Subcutaneous adipose tissue (tissue), 4 donors: ENCODE measurements around the gene PLD6. TPM values are rescaled to one million over a fixed set of nuclear protein-coding genes. Genes with fewer than 3 reads are reported as not detected.

Experiments
- CTCF ChIP-seq: fragments of 450-650 bp; IDR thresholded peaks from one replicate; pipeline ENCODE4 v1.5.1; 2016; ENCODE audit warnings: low read depth, mild to moderate bottlenecking, control low read depth, antibody characterized with exemption, moderate library complexity
- total RNA-seq, 4 donors: library from RNA; depleted of rRNA; stranded (reverse); fragments of >200 nt; gene quantifications; one replicate each; pipeline ENCODE4 v1.1.0, GENCODE V29; 2016

The PLD6 gene
- total RNA-seq, 4 donors from 2014 or later = 3.4 to 18.1 (median 3.7) TPM

DNA sequence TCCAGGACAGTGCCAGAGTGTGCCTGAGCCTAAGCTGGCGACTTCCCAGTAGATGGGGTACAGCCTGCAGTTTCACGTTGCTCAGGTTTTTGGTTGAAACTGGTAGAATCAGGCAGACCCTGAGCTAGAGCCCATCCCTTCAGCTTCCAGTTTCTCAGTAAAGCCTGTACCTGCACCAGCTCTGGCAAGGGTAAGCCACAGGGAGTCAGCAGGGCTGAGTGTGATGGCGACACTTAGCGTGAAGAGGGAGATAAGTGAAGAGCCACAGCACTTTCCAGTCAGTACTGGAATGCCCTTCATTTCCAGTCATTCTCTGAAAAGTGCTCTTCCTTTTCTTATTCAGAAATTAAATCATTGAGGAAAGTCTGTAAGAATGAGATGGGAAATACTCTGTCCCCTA is 22.4 kb downstream of the PLD6 start:
- no peak for TF ChIP-seq CTCF

DNA sequence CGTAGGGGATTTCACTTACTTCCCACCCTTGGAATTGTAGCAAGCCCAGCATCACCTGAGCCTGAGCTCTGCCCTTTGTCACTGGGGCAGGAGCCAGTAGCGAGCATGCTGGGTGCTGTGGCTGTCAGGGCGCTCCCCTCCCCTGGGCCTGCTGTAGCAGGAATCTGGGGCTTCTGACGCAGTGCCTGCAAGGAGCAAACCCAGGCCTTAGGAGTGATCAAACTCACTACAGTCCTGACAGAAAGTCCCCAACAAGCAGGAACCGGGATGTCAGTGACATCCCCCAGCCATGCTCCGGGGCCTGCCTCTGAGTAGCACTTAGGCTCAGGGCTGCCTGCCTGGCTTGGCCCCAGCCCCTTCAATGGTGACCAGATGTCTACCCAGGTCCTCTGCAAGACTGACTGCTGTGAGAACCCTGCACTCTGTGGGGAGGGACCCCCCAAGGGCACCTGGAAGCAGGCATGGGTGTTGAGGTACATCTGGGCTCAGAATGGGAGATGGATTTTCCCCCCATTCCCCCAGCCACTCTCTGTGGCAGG is 23.5 kb downstream of the PLD6 start:
- TF ChIP-seq CTCF = no peak

DNA sequence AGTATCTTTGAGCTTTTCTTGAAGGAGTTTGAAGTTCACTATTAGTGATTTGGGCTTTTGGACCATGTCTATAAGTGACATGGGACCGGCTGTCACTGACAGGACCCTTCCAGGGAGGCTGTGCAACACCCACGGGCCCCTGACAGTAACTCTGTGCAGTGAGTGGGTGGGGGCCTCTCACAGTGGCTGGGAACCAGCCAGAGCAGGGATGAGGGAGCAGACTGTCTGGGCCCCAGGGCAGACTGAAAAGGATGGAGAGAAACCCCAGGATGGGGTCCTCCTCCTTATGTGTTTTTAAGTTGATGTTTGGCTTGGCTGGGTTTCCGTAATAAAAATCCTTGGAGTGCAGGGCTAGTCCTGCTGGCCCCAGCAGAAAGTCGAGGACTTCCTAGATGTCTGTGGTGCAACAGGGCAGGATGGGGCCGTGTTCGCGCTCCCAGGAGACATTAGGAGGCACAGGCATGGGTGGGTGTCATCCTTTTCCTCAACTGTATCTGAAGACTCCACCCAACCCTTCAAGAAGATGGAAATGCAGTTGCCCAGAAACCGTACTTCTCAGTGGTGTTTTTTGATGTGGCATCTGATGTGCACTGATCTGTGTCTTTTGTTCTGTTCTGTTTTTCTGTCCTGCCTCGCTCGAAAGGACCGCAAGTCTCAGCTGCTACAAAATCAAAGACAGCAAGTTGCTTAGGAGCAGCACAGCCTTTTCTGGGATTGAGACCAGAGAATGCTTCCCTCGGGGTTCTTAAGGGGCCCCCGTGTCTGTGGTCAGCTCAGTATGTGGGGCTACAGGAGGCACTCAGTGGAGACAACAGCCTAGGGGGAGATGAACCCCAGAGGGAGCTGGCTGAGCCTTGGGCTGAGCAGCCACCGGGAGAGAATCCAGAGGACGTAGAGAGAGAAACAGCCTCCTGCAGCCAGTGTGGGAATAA is 24.2 kb downstream of the PLD6 start:
- no peak for TF ChIP-seq CTCF

GRCh38 chr17:17180741-17181525 is 25.2 kb downstream of the PLD6 start:
- TF ChIP-seq CTCF = no peak

DNA sequence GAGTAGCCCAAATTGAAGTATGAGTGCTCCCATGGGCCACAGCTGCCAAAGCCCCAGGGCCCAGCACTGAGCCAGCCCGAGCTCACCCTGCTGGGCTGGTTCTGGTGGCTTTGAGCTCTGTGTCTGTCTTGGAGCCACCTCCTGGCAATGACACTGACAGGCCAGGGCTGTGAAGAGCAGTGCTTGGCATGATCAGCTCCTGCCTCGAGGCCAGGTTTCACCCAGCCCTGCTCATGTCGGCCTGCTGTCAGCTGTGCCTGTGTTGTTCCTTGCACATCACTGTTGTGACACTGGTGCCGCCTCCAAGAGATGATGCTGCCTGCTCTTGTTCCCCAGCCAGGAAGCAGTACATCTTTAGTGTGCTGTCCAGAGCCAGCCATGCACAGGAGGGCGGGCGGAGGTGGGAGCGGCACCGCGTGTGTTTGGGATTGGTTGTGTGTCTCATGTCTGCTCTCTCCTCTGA is 26.0 kb downstream of the PLD6 start:
- TF ChIP-seq CTCF = no peak

- no peak for TF ChIP-seq CTCF
These were observed 26.7 kb downstream of the PLD6 start for GRCh38 chr17:17179371-17179827.

DNA sequence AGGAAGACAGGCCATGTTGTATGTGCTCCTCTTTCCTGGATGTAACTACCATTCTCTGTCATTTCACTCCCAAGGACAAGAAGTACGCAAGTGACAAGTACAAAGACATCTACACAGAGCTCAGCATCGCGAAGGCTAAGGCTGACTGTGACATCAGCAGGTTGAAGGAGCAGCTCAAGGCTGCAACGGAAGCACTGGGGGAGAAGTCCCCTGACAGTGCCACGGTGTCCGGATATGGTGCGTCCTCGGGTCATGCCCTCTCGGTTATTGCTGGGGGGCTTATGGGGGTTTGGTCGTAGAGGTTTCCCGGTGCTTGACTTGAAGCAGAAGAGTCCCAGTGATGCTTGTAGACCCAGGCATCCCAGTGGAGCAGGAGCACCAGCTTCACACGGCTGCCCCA is 29.0 kb downstream of the PLD6 start:
- no peak for TF ChIP-seq CTCF
